ENCODE results near the gene PSMC6. TPM values are rescaled to one million over a fixed set of nuclear protein-coding genes. Genes with fewer than 3 reads are reported as not detected.

The PSMC6 gene
- total and polyA plus RNA-seq, 4 donors: 69.5 to 165 (median 82.6) TPM

GRCh38 chr14:52661314-52661713, 45.7 kb upstream of the PSMC6 start:
- H3K4me1 ChIP-seq (ENCODE audit: control insufficient read depth in 5 of 5, insufficient read depth in 5 of 5, low read length in 5 of 5): no peaks in the 10 kb centered on the region
- no peak overlapping the region for H3K4me3 ChIP-seq
- no peak for DNase-seq
- peaks cover 0 to 12% (median 4%) of the 10 kb centered on the region in 4 donors for H3K36me3 ChIP-seq (ENCODE audit: control insufficient read depth in 4 of 4, insufficient read depth in 4 of 4, low read length in 4 of 4)
- H3K9me3 ChIP-seq (ENCODE audit: control insufficient read depth in 4 of 4, insufficient read depth in 3 of 4, low read length in 3 of 4): no peaks in the 10 kb centered on the region
- 97 to 99% methylated on average over 2 of the region's 2 CpGs for WGBS, 2 donors
- H3K27ac ChIP-seq (ENCODE audit: low read depth in 1 of 2, low read length in 1 of 2): no peak overlapping the region
- no peak overlapping the region for H3K9ac ChIP-seq (ENCODE audit: insufficient read depth in 1 of 2, low read length in 2 of 2)
- no peak for TF ChIP-seq CTCF (IDR thresholded peaks at IDR 0.05; ENCODE audit: control extremely low read depth, extremely low read depth)
- no peak for ATAC-seq (ENCODE audit: insufficient read depth, low FRiP score)
- H3K27me3 ChIP-seq (ENCODE audit: control insufficient read depth in 3 of 3, insufficient read depth in 3 of 3, low read length in 2 of 3): no peaks in the 10 kb centered on the region

DNA sequence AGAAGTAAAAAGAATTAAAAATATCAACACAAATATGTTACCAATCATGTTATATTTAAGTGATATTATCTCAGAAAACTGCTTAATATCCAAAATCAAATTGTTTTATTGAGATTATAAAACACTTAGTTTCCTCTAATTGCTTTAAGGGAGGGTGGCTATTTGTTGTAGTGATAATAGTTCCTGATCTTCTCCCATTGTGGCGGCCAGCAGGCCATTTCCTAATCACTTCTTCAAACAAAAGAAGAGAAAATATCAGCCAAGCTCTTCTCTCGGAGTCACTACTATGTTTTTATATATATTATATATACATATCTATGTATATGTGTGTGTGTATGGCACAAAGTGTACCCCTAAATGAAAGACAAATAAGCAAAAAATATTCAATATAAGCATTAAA, 43.1 kb upstream of the PSMC6 start:
- Histone ChIP-seq H3K27ac (ENCODE audit: low read depth in 1 of 2, low read length in 1 of 2) (no peak overlapping the region), H3K36me3 (ENCODE audit: control insufficient read depth in 4 of 4, insufficient read depth in 4 of 4, low read length in 4 of 4) (peaks cover 0 to 4% (median 3%) of the 10 kb centered on the region in 4 donors), H3K9ac (ENCODE audit: insufficient read depth in 1 of 2, low read length in 2 of 2) (no peak overlapping the region), H3K4me1 (ENCODE audit: control insufficient read depth in 5 of 5, insufficient read depth in 5 of 5, low read length in 5 of 5) (no peaks in the 10 kb centered on the region), H3K27me3 (ENCODE audit: control insufficient read depth in 3 of 3, insufficient read depth in 3 of 3, low read length in 2 of 3) (no peaks in the 10 kb centered on the region), H3K9me3 (ENCODE audit: control insufficient read depth in 4 of 4, insufficient read depth in 3 of 4, low read length in 3 of 4) (no peaks in the 10 kb centered on the region), H3K4me3 (no peak overlapping the region)
- no peak for ATAC-seq (ENCODE audit: insufficient read depth, low FRiP score)
- WGBS, 2 donors: 85% methylated on average over 2 of the region's 2 CpGs
- no peak for TF ChIP-seq CTCF (IDR thresholded peaks at IDR 0.05; ENCODE audit: control extremely low read depth, extremely low read depth)
- no peak for DNase-seq

DNA sequence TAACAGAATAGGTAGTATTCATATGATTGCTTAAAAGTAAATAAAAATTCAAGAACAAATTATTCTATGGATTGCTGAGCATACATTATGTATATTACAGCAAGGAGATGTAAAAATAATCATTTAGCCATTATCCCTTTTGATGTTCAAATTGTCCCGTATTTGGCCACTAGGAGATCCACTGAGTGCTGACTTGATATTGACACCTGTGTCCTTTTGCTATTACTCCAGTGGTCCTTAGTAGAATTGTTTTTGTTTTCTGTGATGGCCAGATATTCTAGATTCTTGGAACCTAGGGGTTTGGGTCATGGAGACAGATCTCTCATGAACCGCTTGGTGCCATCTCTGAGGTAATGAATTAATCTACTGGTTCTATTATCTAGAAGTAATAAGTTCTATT, 28.4 kb upstream of the PSMC6 start:
- DNase-seq: no peak
- Histone ChIP-seq H3K4me3 (no peak overlapping the region), H3K27me3 (ENCODE audit: control insufficient read depth in 3 of 3, insufficient read depth in 3 of 3, low read length in 2 of 3) (no peaks in the 10 kb centered on the region), H3K9ac (ENCODE audit: insufficient read depth in 1 of 2, low read length in 2 of 2) (no peak overlapping the region), H3K9me3 (ENCODE audit: control insufficient read depth in 4 of 4, insufficient read depth in 3 of 4, low read length in 3 of 4) (no peaks in the 10 kb centered on the region), H3K4me1 (ENCODE audit: control insufficient read depth in 5 of 5, insufficient read depth in 5 of 5, low read length in 5 of 5) (no peaks in the 10 kb centered on the region), H3K27ac (ENCODE audit: low read depth in 1 of 2, low read length in 1 of 2) (no peak overlapping the region), H3K36me3 (ENCODE audit: control insufficient read depth in 4 of 4, insufficient read depth in 4 of 4, low read length in 4 of 4) (peaks cover 0 to 9% (median 1%) of the 10 kb centered on the region in 4 donors)
- TF ChIP-seq CTCF (IDR thresholded peaks at IDR 0.05; ENCODE audit: control extremely low read depth, extremely low read depth): no peak
- WGBS, 2 donors: 94 to 97% methylated on average over 2 of the region's 2 CpGs
- no peak for ATAC-seq (ENCODE audit: insufficient read depth, low FRiP score)

- DNase-seq (no peak), ATAC-seq (ENCODE audit: insufficient read depth, low FRiP score) (no peak)
- Histone ChIP-seq H3K27ac (ENCODE audit: low read depth in 1 of 2, low read length in 1 of 2) (no peak overlapping the region), H3K36me3 (ENCODE audit: control insufficient read depth in 4 of 4, insufficient read depth in 4 of 4, low read length in 4 of 4) (no peaks in the 10 kb centered on the region), H3K9ac (ENCODE audit: insufficient read depth in 1 of 2, low read length in 2 of 2) (no peak overlapping the region), H3K27me3 (ENCODE audit: control insufficient read depth in 3 of 3, insufficient read depth in 3 of 3, low read length in 2 of 3) (no peaks in the 10 kb centered on the region), H3K9me3 (ENCODE audit: control insufficient read depth in 4 of 4, insufficient read depth in 3 of 4, low read length in 3 of 4) (no peaks in the 10 kb centered on the region), H3K4me3 (no peak overlapping the region), H3K4me1 (ENCODE audit: control insufficient read depth in 5 of 5, insufficient read depth in 5 of 5, low read length in 5 of 5) (peaks cover 0 to 5% (median 0%) of the 10 kb centered on the region in 5 donors)
- WGBS, 2 donors: 73 to 90% methylated on average over 2 of the region's 2 CpGs
- no peak for TF ChIP-seq CTCF (IDR thresholded peaks at IDR 0.05; ENCODE audit: control extremely low read depth, extremely low read depth)
These were observed 22.9 kb upstream of the PSMC6 start for GRCh38 chr14:52683985-52684520.

Measured in lung (tissue), 12 donors.